OCI-LY3 (cell line): ENCODE data around the gene SLC22A17.

Experiments used
- H2AFZ ChIP-seq: fragments of 200-600, 300-600 bp; shearing (Covaris generic); 2 replicates; pipeline ENCODE4 v1.6.0; 2014; ENCODE audit warnings: antibody characterized with exemption, low read depth, low read length
- H3K27ac ChIP-seq: fragments of 200-600, 300-600 bp; sonication (generic); 2 replicates; pipeline ENCODE4 v1.5.1; 2014; ENCODE audit warnings: mild to moderate bottlenecking, low read length, moderate library complexity, mixed read lengths
- H3K27me3 ChIP-seq: fragments of 200-600, 300-600 bp; sonication (generic); 2 replicates; pipeline ENCODE4 v1.6.1; 2014; ENCODE audit warnings: low read depth, low read length, mixed read lengths
- H3K36me3 ChIP-seq: fragments of 200-600, 300-600 bp; sonication (generic); replicated peaks from 2 replicates; pipeline ENCODE3; 2014; ENCODE audit warnings: low read depth, low read length, mixed read lengths
- H3K4me1 ChIP-seq: fragments of 300-600, 200-600 bp; sonication (generic); 2 replicates; pipeline ENCODE4 v1.6.1; 2014; ENCODE audit warnings: low read length, mixed read lengths
- H3K4me2 ChIP-seq: fragments of 200-600, 300-600 bp; sonication (generic); 2 replicates; pipeline ENCODE4 v1.6.1; 2014; ENCODE audit warnings: low read length, mixed read lengths
- H3K4me3 ChIP-seq: fragments of 300-600, 200-600 bp; sonication (generic); 2 replicates; pipeline ENCODE4 v1.5.1; 2014; ENCODE audit warnings: antibody characterized with exemption, mild to moderate bottlenecking, low read length, moderate library complexity
- H3K79me2 ChIP-seq: fragments of 300-600, 200-600 bp; shearing (Covaris generic); 2 replicates; pipeline ENCODE4 v1.6.1; 2014; ENCODE audit warnings: mild to moderate bottlenecking, low read length, mixed read lengths
- H3K9ac ChIP-seq: fragments of 300-600, 200-600 bp; shearing (Covaris generic); 2 replicates; pipeline ENCODE4 v1.6.0; 2014; ENCODE audit warnings: mild to moderate bottlenecking, low read length, moderate library complexity
- H3K9me3 ChIP-seq: fragments of 200-600, 300-600 bp; shearing (Covaris generic); 2 replicates; pipeline ENCODE4 v1.6.1; 2014; ENCODE audit warnings: low read length, mixed read lengths; ENCODE audit not compliant: insufficient read depth
- H4K20me1 ChIP-seq: fragments of 200-600, 300-600 bp; sonication (generic); 2 replicates; pipeline ENCODE4 v1.6.1; 2016; ENCODE audit warnings: low read length, mixed read lengths; ENCODE audit not compliant: insufficient read depth
- EZH2phosphoT487 ChIP-seq: fragments of 200-600 bp; shearing (Covaris generic); IDR thresholded peaks from 2 replicates; pipeline ENCODE4 v1.6.1; 2018; ENCODE audit warnings: antibody characterized with exemption, mixed run types, low read depth
- TF ChIP-seq, protein P1 (sequence below): fragments of 200-600, 300-600 bp; sonication (generic); IDR thresholded peaks from 2 replicates; pipeline ENCODE4 v1.5.1; 2014; ENCODE audit warnings: antibody characterized with exemption, low read length, low read depth

The SLC22A17 gene

DNA sequence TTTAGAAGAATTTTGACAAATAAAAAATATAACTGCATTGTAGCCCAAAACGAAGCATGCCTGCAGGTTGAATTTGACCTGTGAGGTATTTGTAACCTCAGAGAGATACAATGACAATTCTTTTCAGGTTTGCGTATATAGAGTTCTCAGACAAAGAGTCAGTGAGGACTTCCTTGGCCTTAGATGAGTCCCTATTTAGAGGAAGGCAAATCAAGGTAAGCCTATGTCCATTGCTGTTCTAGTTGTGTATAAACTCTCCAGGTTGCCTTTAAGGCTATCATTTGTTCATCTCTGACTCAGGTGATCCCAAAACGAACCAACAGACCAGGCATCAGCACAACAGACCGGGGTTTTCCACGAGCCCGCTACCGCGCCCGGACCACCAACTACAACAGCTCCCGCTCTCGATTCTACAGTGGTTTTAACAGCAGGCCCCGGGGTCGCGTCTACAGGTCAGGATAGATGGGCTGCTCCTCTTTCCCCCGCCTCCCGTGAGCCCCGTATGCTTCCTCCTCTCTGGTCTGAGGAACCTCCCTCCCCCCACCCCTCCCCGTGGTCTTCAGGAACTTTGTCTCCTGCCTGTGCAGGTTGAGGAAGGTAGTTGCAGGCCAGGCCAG, 28.7 kb downstream of the SLC22A17 start:
- H4K20me1 ChIP-seq = peaks cover 9% of the 10 kb centered on the region; the same call in 1 of the 2 replicates
- no peaks in the 10 kb centered on the region for H3K27me3 ChIP-seq
- H3K27ac ChIP-seq = no peak overlapping the region
- H3K79me2 ChIP-seq = peaks cover 35% of the 10 kb centered on the region
- H3K9ac ChIP-seq = no peak overlapping the region
- H2AFZ ChIP-seq = no peak overlapping the region
- H3K4me2 ChIP-seq = no peak overlapping the region
- H3K36me3 ChIP-seq = peaks cover 28% of the 10 kb centered on the region
- no peak overlapping the region for H3K4me3 ChIP-seq
- H3K9me3 ChIP-seq = no peaks in the 10 kb centered on the region
- TF ChIP-seq, protein P1, sequence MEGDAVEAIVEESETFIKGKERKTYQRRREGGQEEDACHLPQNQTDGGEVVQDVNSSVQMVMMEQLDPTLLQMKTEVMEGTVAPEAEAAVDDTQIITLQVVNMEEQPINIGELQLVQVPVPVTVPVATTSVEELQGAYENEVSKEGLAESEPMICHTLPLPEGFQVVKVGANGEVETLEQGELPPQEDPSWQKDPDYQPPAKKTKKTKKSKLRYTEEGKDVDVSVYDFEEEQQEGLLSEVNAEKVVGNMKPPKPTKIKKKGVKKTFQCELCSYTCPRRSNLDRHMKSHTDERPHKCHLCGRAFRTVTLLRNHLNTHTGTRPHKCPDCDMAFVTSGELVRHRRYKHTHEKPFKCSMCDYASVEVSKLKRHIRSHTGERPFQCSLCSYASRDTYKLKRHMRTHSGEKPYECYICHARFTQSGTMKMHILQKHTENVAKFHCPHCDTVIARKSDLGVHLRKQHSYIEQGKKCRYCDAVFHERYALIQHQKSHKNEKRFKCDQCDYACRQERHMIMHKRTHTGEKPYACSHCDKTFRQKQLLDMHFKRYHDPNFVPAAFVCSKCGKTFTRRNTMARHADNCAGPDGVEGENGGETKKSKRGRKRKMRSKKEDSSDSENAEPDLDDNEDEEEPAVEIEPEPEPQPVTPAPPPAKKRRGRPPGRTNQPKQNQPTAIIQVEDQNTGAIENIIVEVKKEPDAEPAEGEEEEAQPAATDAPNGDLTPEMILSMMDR = no peak
- no peak for TF ChIP-seq EZH2phosphoT487
- H3K4me1 ChIP-seq = peaks cover 19% of the 10 kb centered on the region

DNA sequence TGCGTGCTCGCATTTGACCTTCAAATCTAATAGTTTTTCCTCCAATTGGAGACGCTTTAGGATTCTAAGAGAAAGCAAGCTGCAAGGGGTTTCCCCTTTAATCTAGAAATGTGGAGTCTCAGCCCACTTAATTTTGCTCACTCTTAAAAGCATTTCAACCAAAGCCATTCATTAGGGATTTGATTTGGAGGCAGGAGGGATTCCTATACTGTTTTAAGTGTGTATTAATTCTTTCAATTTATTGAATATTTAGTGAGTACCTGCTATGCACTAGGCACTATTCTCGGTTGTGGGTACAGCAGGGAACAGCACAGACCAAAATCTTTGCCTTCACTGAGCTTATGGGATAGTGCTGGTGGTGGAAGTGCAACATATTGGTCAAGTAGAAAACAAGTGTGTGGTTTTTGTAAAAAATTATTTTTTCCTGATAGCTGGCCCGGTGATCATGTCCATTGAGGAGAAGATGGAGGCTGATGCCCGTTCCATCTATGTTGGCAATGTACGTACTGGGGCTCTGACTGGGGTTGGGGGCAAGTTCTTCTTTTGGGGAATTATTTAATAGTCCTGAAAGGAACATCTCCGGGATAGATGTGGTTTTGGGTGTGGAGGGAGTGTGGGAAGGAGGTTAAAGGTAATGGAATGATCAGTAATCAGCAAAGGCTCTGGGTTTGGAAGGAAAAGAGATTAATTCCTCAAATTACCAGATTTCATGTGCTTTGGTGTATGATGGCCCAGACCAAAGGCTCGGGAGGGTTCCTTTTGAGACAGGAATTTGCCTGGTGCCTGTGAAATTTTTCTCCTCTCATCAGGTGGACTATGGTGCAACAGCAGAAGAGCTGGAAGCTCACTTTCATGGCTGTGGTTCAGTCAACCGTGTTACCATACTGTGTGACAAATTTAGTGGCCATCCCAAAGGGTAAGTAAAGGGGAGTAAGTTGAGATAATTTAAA, 29.8 kb downstream of the SLC22A17 start:
- H3K27ac ChIP-seq = peak overlapping the region; percentile 60
- peaks cover 9% of the 10 kb centered on the region; the same call in 1 of the 2 replicates for H4K20me1 ChIP-seq
- H3K4me1 ChIP-seq = peaks cover 19% of the 10 kb centered on the region
- peak overlapping the region; percentile 79 for H3K4me2 ChIP-seq
- peak overlapping the region; percentile 98 for H3K4me3 ChIP-seq
- H3K27me3 ChIP-seq = no peaks in the 10 kb centered on the region
- peaks cover 35% of the 10 kb centered on the region for H3K79me2 ChIP-seq
- no peak for TF ChIP-seq EZH2phosphoT487
- TF ChIP-seq, protein P1 = no peak
- peaks cover 28% of the 10 kb centered on the region for H3K36me3 ChIP-seq
- H3K9ac ChIP-seq = peak overlapping the region; percentile 97
- H3K9me3 ChIP-seq = no peaks in the 10 kb centered on the region
- no peak overlapping the region for H2AFZ ChIP-seq

DNA sequence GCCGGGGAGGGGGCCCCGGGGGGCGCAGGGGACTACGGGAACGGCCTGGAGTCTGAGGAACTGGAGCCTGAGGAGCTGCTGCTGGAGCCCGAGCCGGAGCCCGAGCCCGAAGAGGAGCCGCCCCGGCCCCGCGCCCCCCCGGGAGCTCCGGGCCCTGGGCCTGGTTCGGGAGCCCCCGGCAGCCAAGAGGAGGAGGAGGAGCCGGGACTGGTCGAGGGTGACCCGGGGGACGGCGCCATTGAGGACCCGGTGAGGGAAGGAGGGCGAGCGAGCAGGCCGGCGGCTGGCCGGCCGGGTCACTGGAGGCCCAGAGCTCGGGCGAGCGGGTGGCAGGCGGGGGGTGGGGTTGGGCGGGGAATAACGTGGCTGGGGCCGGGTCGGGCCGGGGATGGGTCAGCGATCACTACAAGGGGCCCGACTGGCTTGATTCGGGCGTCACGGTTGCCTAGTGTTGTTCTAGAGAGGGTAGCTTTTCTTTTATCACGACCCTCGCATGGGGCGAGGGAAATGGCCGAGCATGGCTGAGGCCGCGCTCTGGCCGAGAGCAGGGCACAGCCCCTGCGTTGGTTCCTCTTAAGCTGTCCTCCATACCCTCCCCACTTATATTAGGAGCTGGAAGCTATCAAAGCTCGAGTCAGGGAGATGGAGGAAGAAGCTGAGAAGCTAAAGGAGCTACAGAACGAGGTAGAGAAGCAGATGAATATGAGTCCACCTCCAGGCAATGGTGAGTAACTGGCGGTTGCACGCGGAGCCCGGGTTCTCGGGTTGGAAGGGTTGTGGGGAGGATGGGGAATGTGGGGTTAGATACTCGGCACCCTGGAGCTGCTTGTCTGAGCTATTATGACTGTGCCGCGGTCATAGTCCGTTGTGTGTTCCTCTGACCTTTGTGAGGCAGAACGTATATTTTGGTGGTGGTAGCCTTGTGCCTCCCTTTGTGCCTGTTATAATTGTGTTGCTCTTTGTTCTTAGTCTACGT, 30.8 kb downstream of the SLC22A17 start:
- H3K4me3 ChIP-seq = peak overlapping the region; percentile 98
- peaks cover 19% of the 10 kb centered on the region for H3K4me1 ChIP-seq
- peak overlapping the region; percentile 79 for H3K4me2 ChIP-seq
- H4K20me1 ChIP-seq = peaks cover 9% of the 10 kb centered on the region; the same call in 1 of the 2 replicates
- no peaks in the 10 kb centered on the region for H3K27me3 ChIP-seq
- peak overlapping the region; percentile 97 for H3K9ac ChIP-seq
- no peaks in the 10 kb centered on the region for H3K9me3 ChIP-seq
- peaks cover 28% of the 10 kb centered on the region for H3K36me3 ChIP-seq
- peak overlapping the region; percentile 60 for H3K27ac ChIP-seq
- peaks cover 35% of the 10 kb centered on the region for H3K79me2 ChIP-seq
- H2AFZ ChIP-seq = no peak overlapping the region
- TF ChIP-seq, protein P1 = no peak
- TF ChIP-seq EZH2phosphoT487 = no peak
